Astrocyte (in vitro differentiated cells and primary cell): ENCODE results near the gene SLC9A7. TPM values are rescaled to one million over a fixed set of nuclear protein-coding genes. Genes with fewer than 3 reads are reported as not detected.
"Not testable (repeated sequence)": the region's sequence is repeated elsewhere in the genome, so short reads cannot be mapped to it uniquely, and the experiment has no call there.

Experiments used
- DNase-seq: peaks from one replicate; pipeline ENCODE4 v3.0.0-alpha.2; 2010; ENCODE audit warnings: low read depth
- FAIRE-seq: peaks from 2 replicates; lab custom pipeline; 2011; peaks lifted over from hg19 to GRCh38; lab: Jason Lieb, UNC
- H2AFZ ChIP-seq: 2 replicates; pipeline ENCODE4 v1.6.0; 2012; ENCODE audit warnings: low read depth, low read length, inconsistent platforms
- H3K27ac ChIP-seq: 2 replicates; pipeline ENCODE4 v1.5.1; 2011; ENCODE audit warnings: low read depth, low read length, inconsistent platforms
- H3K27me3 ChIP-seq: 2 replicates; pipeline ENCODE4 v1.6.0; 2011; ENCODE audit warnings: low read length, inconsistent platforms; ENCODE audit not compliant: insufficient read depth
- H3K36me3 ChIP-seq: 2 replicates; pipeline ENCODE4 v1.5.1; 2011; ENCODE audit warnings: low read length, inconsistent platforms; ENCODE audit not compliant: insufficient read depth
- H3K4me1 ChIP-seq: 2 replicates; pipeline ENCODE4 v1.5.1; 2011; ENCODE audit warnings: low read length, inconsistent platforms; ENCODE audit not compliant: insufficient read depth
- H3K4me2 ChIP-seq: 2 replicates; pipeline ENCODE4 v1.6.0; 2012; ENCODE audit warnings: low read length, inconsistent platforms
- H3K4me3 ChIP-seq: 2 replicates; pipeline ENCODE4 v1.5.1; 2011; ENCODE audit warnings: low read depth, mild to moderate bottlenecking, low read length, inconsistent platforms; ENCODE audit not compliant: insufficient read depth
- H3K79me2 ChIP-seq: 2 replicates; pipeline ENCODE4 v1.6.0; 2012; ENCODE audit warnings: mild to moderate bottlenecking, low read length, inconsistent platforms; ENCODE audit not compliant: insufficient read depth
- H3K9ac ChIP-seq: 2 replicates; pipeline ENCODE4 v1.6.0; 2012; ENCODE audit warnings: mild to moderate bottlenecking, low read length, inconsistent platforms
- H3K9me3 ChIP-seq: 2 replicates; pipeline ENCODE4 v1.5.1; 2012; ENCODE audit warnings: low read depth, mild to moderate bottlenecking, low read length, inconsistent platforms; ENCODE audit not compliant: insufficient read depth
- H4K20me1 ChIP-seq: 2 replicates; pipeline ENCODE4 v1.6.0; 2012; ENCODE audit warnings: low read length, inconsistent platforms; ENCODE audit not compliant: insufficient read depth
- H3K27ac Mint-ChIP-seq: one replicate; pipeline ENCODE4 v1.8.0; 2021; ENCODE audit warnings: mild to moderate bottlenecking, mixed read lengths; ENCODE audit not compliant: unreplicated experiment
- H3K27me3 Mint-ChIP-seq: one replicate; pipeline ENCODE4 v1.8.0; 2021; ENCODE audit warnings: low read depth, mixed read lengths; ENCODE audit not compliant: unreplicated experiment
- H3K36me3 Mint-ChIP-seq: one replicate; pipeline ENCODE4 v1.8.0; 2021; ENCODE audit warnings: low read depth, mixed read lengths; ENCODE audit not compliant: unreplicated experiment
- H3K4me1 Mint-ChIP-seq: one replicate; pipeline ENCODE4 v1.8.0; 2021; ENCODE audit warnings: low read depth, mixed read lengths; ENCODE audit not compliant: unreplicated experiment
- H3K4me3 Mint-ChIP-seq: one replicate; pipeline ENCODE4 v1.8.0; 2021; ENCODE audit warnings: mild to moderate bottlenecking, moderate library complexity, mixed read lengths; ENCODE audit not compliant: unreplicated experiment
- H3K9me3 Mint-ChIP-seq: one replicate; pipeline ENCODE4 v1.8.0; 2021; ENCODE audit warnings: mild to moderate bottlenecking, mixed read lengths; ENCODE audit not compliant: unreplicated experiment
- EZH2 ChIP-seq: IDR thresholded peaks from 2 replicates; pipeline ENCODE4 v1.6.1; 2012; ENCODE audit warnings: mild to moderate bottlenecking, low read length, inconsistent platforms; ENCODE audit not compliant: insufficient read depth
- total RNA-seq: library from RNA; stranded (reverse); gene quantifications from 2 replicates; pipeline ENCODE4 v1.2.1, GENCODE V29; 2021
- TF ChIP-seq, protein P1 (sequence below): IDR thresholded peaks from 2 replicates; pipeline ENCODE4 v1.5.1; 2011; ENCODE audit warnings: low read depth, mild to moderate bottlenecking, inconsistent platforms, low read length, moderate library complexity; ENCODE audit not compliant: insufficient read depth

The SLC9A7 gene
- total RNA-seq, 1 donor from 2014 or later = 21.0 TPM

DNA sequence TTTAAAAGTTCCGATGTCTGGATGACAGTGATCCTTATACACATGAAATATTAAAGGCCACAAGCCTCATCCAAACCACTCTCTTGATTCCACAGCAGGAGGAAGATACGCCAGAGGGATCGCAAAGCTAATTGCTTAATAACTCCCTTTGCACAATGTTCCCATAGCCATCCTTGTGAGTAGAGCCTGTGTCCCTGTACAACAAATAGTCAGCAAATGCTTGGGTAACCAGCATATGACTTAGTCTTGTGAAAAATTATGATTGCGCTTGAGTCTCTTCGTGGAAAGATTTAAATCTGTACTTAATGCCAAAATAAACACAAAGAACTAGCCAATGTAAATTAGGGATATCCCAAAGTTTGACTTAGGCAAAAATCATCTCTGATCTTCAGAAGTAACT lies 31.5 kb downstream of the SLC9A7 start:
- no peak overlapping the region for H3K27ac Mint-ChIP-seq
- no peak for TF ChIP-seq EZH2
- TF ChIP-seq, protein P1, sequence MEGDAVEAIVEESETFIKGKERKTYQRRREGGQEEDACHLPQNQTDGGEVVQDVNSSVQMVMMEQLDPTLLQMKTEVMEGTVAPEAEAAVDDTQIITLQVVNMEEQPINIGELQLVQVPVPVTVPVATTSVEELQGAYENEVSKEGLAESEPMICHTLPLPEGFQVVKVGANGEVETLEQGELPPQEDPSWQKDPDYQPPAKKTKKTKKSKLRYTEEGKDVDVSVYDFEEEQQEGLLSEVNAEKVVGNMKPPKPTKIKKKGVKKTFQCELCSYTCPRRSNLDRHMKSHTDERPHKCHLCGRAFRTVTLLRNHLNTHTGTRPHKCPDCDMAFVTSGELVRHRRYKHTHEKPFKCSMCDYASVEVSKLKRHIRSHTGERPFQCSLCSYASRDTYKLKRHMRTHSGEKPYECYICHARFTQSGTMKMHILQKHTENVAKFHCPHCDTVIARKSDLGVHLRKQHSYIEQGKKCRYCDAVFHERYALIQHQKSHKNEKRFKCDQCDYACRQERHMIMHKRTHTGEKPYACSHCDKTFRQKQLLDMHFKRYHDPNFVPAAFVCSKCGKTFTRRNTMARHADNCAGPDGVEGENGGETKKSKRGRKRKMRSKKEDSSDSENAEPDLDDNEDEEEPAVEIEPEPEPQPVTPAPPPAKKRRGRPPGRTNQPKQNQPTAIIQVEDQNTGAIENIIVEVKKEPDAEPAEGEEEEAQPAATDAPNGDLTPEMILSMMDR = no peak
- FAIRE-seq = no peak

DNA sequence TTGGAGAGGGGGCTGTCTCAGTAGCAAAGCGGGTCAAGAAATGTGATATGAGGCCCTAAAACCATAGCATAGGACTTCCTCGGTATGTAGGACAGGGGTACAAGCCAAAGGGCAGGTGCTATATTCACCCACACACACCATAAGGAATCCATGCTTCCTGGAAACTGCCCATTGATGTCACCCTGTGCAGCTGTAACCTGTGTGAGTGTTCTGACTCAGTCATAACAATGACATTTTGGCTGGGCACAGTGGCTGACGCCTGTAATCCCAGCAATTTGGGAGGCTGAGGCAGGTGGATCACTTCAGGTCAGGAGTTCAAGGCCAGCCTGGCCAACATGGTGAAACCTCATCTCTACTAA lies 35.4 kb downstream of the SLC9A7 start:
- H3K4me1 ChIP-seq, H2AFZ ChIP-seq, H4K20me1 ChIP-seq, H3K9me3 Mint-ChIP-seq, H3K9me3 ChIP-seq, H3K4me3 Mint-ChIP-seq, H3K27me3 ChIP-seq, H3K4me1 Mint-ChIP-seq, H3K36me3 Mint-ChIP-seq, H3K9ac ChIP-seq, H3K27me3 Mint-ChIP-seq, H3K36me3 ChIP-seq, H3K4me3 ChIP-seq: not testable (repeated sequence)
- peak; percentile 21 for DNase-seq
- peaks cover 26% of the 10 kb centered on the region for H3K79me2 ChIP-seq
- peak overlapping the region; percentile 50 for H3K27ac ChIP-seq
- FAIRE-seq = peak; percentile 45
- peak overlapping the region; percentile 59 for H3K4me2 ChIP-seq
- peak overlapping the region; percentile 12 for H3K27ac Mint-ChIP-seq

More for the DNA sequence above, 31.5 kb downstream of the SLC9A7 start:
- H2AFZ ChIP-seq = no peak overlapping the region
- H3K9ac ChIP-seq = no peak overlapping the region
- peaks cover 16% of the 10 kb centered on the region for H3K79me2 ChIP-seq
- H3K9me3 ChIP-seq = no peaks in the 10 kb centered on the region
- no peak overlapping the region for H3K4me2 ChIP-seq
- peak; percentile 52 for DNase-seq
- Mint-ChIP-seq H3K36me3 (no peaks in the 10 kb centered on the region), H3K27me3 (no peaks in the 10 kb centered on the region), H3K4me1 (no peaks in the 10 kb centered on the region), H3K4me3 (no peak overlapping the region), H3K9me3 (no peaks in the 10 kb centered on the region)
- peaks cover 6% of the 10 kb centered on the region for H3K4me1 ChIP-seq
- no peaks in the 10 kb centered on the region for H4K20me1 ChIP-seq
- no peaks in the 10 kb centered on the region for H3K36me3 ChIP-seq
- no peak overlapping the region for H3K4me3 ChIP-seq
- H3K27me3 ChIP-seq = no peaks in the 10 kb centered on the region
- H3K27ac ChIP-seq = no peak overlapping the region

DNA sequence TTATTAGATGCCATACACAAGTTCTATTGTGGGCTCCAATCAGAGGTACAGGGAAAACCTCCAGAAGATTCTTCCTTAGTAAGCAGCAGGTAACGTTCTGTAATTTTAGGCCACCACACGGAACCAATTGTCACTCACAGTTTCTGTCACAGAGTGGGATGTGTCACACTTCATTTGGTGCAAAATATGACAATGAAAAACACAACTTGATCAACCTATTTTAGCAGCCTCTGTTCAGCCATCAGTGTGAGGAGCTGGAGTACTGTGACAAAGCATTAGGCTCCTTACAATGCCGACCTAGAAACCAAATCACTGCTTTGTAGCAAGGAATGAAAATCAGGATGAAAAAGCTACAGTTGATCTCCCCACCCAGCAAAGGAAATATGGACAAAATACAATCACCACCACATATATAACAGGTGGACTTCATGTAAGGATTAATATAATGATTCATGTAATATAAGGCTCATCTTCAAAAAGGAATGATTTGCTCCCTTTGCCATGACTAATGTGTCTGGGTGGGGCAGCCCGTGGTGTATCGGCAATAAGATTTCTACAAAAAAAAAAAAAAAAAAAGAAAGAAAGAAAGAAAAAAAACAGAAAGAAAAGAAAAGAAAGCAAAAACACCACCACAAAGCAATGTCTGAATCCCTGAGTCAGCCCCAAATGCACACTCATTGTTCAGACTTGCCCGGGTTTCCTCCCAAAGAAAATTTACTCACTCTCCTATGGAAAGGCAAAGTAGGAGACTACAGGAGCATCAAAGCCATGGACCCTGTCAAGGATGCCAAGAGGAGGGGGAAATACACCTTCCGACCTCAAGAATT lies 36.0 kb downstream of the SLC9A7 start:
- Mint-ChIP-seq H3K4me3 (no peak overlapping the region), H3K27ac (peak overlapping the region; percentile 12), H3K9me3 (no peaks in the 10 kb centered on the region), H3K36me3 (no peaks in the 10 kb centered on the region), H3K4me1 (no peaks in the 10 kb centered on the region), H3K27me3 (no peaks in the 10 kb centered on the region)
- Histone ChIP-seq H3K4me2 (peak overlapping the region; percentile 59), H2AFZ (no peak overlapping the region), H3K36me3 (no peaks in the 10 kb centered on the region), H3K4me3 (no peak overlapping the region), H3K27ac (peak overlapping the region; percentile 50), H3K79me2 (peaks cover 26% of the 10 kb centered on the region), H3K4me1 (peaks cover 6% of the 10 kb centered on the region), H3K9ac (no peak overlapping the region), H3K9me3 (no peaks in the 10 kb centered on the region), H3K27me3 (no peaks in the 10 kb centered on the region), H4K20me1 (peaks cover 5% of the 10 kb centered on the region)
- peak; percentile 39 for FAIRE-seq
- TF ChIP-seq, protein P1 = no peak
- TF ChIP-seq EZH2 = no peak
- peak; percentile 48 for DNase-seq
